ENCODE data around the gene HORMAD2.

GRCh38 chr22:30036656-30037055 is 43.6 kb upstream of the HORMAD2 start:
- TF ChIP-seq POLR2A (IDR thresholded peaks at IDR 0.05) = no peak
- TF ChIP-seq CTCF (IDR thresholded peaks at IDR 0.05) = no peak
- no peak for TF ChIP-seq EP300 (IDR thresholded peaks at IDR 0.05)

Measured in tibial nerve (tissue), 4 donors.